Suppressor macrophage (primary cell): ENCODE data around the gene CCDC57.
"Not testable (repeated sequence)": the region's sequence is repeated elsewhere in the genome, so short reads cannot be mapped to it uniquely, and the experiment has no call there.

Experiments used
- DNase-seq, 4 experiments: peaks; one replicate each; pipeline ENCODE4 v3.0.0-alpha.2; 2020 to 2022

CCDC57 gene

DNA sequence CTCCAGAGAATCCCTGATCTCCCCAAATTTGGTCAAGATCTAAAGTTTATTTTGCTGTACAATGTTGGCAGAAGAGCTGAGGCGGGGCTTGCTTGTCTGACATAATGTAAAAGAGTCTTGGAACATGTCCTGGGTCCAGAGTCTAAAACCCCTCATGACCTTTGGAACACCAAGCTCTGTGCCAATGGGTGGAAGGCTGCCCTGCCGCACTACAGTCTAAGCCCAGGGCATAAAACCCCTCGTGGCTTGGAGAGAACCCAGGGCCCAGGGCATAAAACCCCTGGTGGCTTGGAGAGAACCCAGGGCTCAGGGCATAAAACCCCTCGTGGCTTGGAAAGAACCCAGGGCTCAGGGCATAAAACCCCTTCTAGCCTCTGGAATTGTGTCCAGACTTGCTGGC is 36.7 kb downstream of the CCDC57 start:
- no peak for DNase-seq

DNA sequence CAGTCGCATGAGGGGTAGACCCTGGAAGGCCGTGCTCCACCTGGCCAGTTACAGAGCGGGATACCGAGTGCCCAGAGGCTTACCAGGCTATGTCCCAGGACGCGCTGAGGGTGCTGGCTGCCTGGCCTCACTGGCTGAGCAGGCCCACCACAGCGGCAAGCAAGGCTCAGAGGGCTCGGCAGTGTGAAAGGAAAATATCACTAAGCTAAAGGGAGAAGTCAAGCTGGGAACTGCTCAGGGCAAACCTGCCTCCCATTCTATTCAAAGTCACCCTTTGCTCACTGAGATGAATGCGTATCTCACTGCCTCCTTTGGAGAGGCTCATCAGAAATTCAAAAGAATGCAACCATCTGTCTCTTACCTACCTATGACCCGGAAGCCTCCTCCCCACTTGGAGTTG is 37.4 kb downstream of the CCDC57 start:
- no peak for DNase-seq

DNA sequence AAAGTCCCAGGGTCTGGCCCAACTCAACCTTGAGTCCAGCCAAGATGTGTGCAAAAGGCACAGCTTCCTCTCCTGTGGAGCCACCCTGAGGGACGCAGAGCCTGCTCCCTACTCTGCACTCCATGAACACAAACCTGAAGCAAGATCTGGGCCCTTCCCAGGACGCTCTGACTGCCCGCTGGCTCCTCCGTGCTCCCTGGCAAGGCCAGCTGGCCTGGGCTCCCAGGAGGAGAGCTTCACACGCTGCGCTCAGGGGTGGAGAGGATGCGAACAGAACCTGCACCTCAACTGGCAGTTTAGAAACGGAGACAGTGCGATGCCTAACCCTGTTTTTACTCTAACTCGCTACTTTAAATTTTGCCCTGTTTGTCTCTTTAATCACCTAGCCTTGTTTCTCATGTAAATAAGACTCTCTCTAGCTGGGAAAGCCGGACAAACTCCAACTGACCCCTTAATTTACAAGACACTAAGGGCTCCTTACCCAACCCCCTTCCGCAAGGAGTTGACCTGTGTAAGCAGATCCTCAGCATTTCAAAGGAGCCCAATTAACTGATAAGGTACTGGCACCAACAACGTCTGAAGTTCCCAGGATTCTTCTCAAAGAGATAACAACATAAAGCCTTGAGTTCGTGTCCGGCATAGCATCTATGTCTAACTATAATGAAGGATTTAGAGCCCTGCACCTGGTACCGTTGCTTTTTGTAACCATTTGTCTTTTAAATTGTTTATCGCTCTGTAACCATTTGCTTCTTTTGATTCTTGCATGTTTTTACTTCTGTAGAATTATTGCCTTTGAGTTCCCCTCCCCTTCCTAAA is 38.4 kb downstream of the CCDC57 start:
- not testable (repeated sequence) for DNase-seq

DNA sequence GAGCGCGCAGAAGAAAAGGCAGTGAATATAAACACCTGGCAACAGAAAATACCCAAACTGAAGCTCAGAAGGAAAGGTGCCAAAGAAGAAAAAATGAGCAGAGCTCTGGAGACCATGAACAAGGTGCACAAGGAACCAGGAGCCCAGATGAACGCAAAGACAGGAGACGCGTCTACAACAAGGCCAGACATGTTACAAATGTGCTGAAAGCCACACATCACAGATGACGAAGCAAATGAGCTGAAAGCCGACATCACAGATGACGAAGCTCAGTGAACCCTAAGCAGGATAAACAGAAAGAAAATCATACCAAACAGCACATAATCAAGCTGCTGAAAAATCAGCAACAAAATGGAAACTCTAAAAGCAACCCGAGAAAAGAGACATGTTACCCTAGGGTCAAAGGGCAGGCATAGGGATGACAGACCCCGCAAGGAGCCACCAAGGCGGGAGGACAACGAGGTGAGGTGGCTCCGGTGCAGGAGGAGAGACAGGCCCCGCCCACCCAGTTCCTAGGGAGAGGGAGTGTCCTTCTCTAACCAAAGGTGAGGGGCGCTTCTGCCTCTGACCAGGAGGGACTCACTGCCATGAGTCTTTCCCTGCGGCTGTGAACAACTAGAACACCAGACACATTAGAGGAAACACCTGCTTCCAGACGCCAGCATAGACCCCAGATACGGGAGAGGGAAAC is 39.1 kb downstream of the CCDC57 start:
- no peak for DNase-seq

DNA sequence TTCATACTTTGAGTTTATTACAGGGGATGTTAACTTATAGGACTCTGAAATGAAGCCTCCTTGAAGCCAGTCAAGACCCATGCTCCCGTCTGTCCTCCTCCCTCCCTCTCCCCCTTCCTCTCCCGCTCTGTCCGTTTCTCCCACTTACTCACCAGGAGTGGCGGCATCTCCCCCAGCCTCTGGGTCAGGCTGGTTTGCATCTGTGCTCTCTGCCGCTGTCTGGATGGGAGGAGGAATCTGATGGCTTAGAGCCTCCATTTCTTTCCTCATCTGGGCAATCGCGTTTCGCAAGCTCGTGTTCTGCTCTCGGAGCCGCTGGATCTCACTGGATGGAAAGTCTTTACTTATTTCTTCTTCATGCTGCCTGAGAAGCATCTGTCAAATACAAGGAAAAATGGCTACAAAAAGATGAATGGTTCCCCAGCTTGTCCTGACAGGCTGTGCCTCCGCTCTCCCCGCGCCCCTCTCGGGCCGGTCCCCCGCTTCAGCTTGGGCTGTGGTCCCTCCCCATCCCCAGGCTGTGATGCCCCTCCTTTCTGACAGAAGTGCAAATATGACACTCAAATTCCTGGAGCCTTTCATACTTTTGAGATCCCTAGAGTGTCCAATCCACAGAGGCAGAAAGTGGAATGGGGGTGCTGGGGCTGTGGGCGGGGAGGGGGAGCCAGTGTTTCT is 40.0 kb downstream of the CCDC57 start:
- no peak for DNase-seq

DNA sequence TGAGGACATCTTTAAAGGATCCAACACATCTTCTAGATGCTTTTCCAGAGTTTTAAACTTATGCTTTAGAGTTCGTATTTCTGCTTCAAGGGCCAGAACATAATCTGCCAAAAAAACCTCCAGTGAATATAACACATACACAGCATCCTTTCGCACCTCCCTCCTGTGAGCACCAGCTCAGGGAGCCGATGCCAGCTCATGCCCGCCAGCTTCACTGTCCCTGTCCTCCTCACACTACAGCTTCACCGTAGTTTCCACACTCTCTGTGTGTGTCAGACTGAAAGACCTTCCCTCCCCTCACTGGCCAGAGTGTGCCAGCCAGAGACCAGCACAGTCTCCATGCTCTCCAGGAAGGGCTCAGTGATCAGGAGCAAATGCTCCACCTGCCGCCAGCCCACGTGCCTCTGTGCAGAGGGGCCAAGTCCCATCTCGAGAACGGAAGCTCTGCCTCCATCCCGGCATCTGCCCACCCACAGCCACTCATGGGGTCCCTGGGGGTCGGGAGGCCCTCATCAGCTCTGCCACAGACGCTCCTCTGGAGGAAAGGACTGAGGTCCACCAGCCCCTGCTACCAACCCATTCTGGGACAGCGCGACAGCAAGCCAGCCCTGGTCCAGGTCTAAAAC is 40.8 kb downstream of the CCDC57 start:
- no peak for DNase-seq

DNA sequence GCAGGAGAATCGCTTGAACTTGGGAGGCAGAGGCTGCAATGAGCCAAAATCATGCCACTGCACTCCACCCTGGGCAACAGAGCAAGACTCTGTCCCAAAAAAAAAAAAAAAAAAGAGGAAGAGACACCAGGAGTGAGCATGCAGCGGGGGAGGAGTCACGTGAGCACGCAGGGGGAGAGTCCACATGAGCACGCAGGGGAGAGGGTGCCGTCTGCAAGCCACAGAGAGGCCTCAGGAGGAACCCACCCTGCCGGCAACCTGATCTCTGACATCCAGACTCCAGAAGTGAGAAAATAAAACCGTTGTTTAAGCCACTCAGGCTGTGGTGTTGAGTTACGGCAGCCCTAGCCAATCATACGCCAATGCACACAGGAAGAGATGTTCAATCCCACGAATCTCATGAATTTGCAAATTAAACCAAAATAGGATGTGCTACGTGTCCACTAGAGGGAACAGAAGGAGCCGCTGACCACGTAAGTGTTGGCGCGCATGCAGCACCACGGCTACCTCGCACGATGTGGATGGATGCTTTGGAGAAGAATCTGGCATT is 42.2 kb downstream of the CCDC57 start:
- peak; percentile 81 to 92 (median 90) for DNase-seq

DNA sequence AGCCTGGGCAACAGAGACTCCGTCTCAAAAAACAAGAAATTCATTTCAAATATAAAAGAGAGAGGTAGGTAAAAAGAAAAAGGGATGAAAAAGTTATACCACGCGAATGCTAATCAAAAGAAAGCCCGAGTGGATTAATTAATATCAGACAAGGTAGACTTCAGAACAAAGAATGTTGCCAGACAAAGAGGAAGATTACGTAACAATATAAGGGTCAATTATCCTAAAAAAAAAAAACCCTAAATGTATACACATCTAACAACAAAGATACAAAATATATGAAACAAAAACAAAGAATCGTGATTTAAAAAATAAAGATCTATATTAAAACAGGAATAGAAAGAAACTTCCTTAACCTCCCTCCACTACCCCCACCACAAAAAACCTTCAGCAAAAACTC is 44.1 kb downstream of the CCDC57 start:
- DNase-seq = no peak

DNA sequence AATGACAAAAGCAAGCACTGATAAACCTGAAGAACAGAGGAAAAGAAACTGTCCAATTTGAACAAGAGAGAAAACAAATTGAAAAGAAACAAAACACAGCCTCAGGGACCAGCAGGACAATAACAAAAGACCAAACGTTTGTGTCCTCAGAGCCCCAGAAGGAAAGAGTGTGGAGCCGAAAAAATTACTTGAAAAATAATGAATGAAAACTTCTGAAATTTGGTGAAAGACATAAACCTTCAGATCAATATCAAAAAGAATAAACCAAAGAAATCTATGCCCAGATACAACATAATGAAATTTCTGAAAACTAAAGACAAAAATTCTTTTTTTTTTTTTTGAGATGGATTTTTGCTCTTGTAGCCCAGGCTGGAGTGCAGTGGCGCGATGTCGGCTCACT is 45.6 kb downstream of the CCDC57 start:
- no peak for DNase-seq

DNA sequence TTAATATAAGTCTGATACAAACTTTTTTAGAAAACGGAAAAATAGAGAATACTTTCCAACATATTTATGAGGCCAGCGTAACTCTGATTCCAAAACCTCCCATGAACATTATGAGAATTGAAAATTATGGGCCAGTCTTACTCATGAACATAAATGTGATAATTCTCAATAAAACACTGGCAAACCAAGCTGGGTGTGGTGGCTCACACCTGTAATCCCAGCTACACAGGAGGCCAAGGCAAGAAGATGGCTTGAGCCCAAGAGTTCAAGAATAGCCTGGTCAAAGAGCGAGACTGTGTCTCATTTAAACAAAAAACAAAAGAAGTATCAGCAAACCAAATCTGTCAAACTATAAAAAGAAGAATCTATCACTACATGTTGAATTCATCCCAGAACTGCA is 47.8 kb downstream of the CCDC57 start:
- DNase-seq = no peak

DNA sequence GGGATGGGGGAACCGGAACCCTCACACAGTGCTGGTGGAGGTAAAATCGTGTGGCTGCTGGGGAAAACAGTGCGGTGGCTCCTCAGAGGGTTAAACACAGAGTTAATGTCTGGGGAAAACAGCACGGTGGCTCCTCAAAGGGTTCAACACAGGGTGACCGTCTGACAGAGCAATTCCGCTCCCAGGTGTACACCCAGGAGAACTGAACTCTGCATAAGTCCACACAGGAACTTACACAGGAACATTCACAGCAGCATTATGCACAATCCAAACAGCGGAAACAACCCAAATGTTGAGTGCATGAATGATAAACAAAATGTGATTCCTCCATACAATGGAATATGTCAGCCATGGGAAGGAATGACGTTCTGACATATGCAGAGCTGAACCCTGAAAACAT is 51.4 kb downstream of the CCDC57 start:
- DNase-seq = no peak

DNA sequence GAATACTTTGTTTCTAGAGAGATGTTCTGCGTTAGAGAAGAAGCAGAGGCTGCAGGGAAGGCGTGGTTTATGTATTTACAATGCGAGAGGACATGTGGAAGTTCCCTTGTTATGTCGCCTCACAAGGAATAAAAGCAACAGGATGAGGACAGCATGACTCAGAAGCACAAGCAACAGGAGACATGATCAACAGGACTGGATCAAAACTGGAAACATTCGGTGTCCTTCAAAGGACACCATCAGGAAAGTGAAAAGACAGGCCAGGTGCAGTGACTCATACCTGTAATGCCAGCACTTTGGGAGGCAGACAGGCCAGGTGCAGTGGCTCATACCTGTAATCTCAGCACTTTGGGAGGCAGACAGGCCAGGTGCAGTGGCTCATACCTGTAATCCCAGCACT is 52.6 kb downstream of the CCDC57 start:
- peak; percentile 3 to 46 (median 43) for DNase-seq

DNA sequence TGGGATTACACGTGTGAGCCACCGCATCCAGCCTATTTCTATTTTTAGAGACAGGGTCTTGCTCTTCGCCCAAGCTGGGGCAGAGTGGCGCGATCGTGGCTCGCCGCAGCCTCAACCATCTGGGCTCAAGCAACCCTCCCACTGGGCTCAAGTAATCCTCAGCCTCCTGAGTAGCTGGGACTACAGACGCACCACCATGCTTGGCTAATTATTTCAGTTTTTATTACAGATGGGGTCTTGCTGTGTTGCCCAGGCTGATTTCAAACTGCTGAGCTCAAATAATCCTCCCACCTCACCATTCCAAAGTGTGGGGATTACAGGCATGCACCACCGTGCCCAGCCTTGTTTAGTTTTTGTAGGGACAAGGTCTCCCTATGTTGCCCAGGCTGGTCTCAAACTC is 53.8 kb downstream of the CCDC57 start:
- no peak for DNase-seq

DNA sequence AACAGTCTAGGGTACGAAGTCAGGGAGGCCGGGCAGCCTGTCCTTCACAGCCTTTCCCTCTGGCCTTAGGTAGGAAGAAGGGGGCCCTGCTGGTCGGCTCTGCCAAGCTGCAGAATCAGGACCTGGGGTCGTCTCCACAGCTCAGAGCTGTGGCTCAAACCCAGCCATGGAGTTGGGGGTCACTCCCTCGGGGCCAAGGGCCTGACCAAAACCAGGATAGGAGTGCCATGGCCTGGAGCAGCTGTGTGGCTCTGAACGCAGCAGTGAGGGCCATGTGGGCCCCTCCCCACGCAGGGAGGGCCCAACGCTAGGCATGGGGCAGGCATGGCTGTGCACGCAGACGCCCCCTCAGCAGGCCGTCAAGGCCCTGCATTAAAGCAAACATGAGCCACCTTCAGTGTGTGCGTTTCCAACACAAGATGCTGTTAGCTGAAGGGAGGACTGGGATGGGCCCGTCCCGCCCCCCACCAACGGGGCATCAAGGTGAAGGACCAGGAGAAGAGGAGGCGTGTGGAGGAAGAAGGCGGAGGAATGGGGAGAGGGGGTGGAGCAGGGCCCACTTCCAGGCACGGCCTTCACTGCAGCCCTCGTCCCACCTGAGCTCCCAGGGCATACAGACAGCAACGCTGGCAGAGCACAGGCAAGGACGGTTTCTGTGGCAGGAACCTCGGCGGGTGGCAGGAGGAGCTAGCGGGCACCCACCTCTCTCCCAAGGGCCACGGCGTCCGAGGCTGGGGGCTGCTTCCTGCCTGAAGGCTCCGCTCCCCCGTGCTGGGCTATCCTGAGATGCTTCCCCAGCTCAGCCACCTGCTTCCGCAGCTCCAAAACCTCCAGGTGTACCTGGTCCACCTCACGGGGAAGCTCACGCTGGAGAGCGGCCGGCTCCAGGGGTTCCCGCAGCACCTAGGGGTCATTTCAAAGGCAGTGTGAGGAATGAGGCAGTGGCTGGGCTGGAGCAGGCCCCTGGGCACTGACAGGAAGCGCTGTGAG is 55.3 kb downstream of the CCDC57 start:
- DNase-seq = no peak

DNA sequence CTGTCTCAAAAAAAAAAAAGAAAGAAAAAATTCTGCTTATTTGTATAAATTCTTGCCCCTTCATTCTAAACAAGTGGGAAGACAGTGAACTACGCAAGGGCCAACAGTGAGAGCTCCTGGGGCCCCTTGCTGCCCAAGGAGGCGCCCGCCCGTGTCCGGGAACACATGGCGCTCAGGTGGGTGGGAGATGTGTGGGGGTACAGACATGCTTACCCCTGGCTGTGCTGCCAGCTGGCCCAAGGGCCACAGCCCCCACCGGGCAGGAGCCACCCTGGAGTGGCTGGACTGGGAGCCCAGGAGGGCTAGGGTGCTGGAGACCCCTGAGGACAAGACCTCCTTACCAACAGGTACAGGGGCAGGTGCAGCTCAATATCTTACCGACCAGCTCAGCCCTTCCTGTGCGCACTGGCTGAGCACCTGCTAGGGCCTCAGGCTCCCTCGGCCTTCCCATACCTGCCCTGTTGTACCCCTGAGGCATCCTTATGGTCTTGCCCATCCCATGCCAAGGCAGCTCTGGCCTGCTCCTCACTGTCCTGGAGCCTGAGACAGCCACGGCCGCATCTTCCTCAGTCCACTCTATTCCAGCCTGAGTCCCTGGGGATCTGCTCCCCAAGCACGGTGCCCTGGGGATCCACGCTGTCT is 56.2 kb downstream of the CCDC57 start:
- DNase-seq = no peak

DNA sequence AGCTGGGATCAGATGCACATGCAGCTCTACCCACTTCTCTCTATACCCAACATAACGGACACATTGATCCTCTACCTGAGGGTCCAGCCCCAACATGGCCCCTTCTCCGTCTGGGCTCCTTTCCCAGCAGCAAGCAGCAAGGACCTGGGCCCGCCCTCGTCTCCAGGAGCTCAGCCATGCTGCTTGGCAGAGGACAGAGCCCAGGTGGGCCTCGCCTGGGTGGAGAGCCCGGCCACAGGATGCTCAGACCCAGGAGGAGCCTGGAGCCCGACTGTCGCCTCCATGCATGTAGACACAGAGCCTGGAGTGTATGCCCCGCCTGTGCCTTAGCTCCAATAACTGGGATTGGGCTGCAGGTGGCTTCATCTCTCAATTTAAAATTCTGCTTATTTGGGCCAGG is 57.0 kb downstream of the CCDC57 start:
- DNase-seq = no peak

DNA sequence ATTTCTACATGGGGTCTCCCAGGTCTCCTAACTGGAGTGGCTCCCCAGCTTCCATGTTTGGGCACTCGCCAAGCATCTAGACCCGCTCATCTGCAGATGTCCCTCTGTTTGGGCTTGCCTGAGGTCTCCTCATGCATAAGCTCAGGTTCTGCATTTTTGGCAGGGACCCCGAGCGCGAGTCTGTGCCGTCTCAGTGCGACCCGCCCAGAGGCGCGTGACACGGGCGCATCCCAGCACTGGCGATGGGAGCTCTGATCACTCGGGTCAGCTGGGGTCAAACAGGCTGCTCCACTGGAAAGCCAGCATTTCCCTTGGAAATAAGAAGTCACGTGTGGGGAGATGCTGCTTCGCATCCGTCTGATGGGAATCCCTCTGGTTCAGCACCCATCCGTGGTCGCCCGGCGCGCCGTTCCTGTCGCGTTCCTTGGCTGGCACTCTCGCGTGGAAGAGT is 57.7 kb downstream of the CCDC57 start:
- DNase-seq = no peak

DNA sequence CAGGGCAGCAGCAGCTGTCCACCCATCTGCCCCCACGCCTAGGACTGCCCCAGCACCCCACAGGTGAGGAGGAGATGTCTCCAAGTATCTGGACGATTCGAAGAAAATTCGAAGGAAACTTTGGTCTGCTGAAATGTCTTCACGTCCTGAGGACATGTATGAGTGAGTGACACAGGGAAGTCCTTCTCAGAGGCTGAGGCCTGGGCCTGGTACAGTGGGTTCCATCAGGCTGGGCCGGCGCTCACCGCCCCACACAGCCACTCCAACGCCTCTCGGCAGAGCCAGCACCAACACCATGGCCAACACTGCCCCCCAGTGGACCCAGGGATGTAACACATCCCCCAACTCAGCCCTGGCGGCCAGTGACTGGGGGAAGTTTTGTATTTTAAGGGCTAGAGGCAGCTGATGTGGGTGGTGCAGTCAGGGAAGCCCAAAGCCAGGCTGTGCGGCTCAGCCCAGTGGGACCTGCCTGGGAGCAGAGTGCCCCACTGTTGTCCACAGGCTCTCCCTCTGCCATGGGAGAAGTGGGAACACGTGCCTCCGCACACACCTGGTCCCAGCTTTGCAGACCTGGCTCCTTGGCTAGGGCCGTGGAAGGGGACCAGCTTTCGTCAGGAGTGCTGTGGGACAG is 58.8 kb downstream of the CCDC57 start:
- peak; percentile 86 to 91 (median 90) for DNase-seq

DNA sequence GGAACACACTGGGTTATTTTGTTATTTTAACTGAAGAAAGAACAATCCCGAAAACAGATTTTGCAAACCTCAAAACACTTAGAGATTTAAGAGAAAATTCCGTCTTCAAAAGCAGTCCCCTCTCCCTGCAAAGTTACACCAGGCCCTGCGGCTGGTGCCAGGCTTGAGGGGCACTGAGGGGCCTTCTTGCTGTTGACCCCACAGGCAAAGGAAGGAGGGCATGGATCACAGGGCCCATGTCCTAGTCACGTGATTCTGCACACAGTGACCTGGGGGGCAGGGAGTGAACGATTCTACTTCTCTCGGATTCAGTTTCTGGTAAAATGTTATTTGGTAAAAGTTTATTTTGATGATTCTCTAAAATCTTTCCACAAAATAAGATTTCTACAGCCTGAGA is 59.3 kb downstream of the CCDC57 start:
- DNase-seq = no peak

DNA sequence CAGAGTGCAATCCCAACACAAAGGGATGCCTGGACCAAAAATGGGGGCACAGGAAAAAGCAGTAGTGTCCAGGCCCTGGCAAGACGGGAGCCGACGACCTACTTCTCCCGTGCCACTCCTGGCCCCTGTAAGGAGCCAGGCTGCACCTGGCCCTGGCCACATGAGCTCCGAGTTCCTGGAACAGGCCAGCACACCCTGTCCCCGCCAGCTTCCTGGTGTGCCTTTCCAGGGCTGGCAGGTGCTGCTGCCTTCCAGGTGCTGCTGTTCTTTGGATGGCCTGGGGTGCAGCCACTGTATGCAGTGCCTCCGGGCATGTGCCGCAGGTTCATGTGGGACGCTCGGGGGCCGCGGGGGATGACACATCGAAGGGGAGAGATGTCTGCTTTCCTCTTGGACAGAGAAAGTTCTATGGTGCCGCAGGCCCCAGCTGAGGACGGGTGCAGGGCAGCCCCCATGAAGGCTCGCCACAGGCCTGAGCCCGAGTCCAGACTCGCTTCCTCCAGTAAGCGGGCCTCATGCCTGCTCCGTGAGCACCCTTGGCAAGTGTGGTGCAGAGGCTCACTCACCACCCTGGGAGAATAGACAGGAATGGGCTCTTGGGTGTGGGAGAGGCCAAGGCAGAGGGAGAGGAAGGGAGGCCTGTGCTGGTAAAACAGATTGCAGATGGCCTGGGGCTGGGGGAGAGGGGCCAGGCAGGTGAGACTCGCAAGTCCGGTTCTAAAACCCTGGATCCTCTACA is 59.9 kb downstream of the CCDC57 start:
- DNase-seq = no peak
